A673 (cell line): ENCODE measurements around the gene CNTN6.

ENCODE experiments used
- EZH2 ChIP-seq: fragments of 200-600 bp; sonication (generic); IDR thresholded peaks from 2 replicates; pipeline ENCODE4 v1.6.1; 2017; ENCODE audit warnings: borderline replicate concordance, low read depth, mild to moderate bottlenecking, mixed read lengths, antibody characterized with exemption, low read length; ENCODE audit not compliant: poor library complexity, severe bottlenecking
- TF ChIP-seq, protein P1 (sequence below): fragments of 300-800, 200-600 bp; sonication (generic); conservative IDR thresholded peaks from 2 replicates; pipeline ENCODE4 v1.5.1; 2017; ENCODE audit warnings: low read depth, mild to moderate bottlenecking, antibody characterized with exemption, low read length, moderate library complexity, mixed read lengths

DNA sequence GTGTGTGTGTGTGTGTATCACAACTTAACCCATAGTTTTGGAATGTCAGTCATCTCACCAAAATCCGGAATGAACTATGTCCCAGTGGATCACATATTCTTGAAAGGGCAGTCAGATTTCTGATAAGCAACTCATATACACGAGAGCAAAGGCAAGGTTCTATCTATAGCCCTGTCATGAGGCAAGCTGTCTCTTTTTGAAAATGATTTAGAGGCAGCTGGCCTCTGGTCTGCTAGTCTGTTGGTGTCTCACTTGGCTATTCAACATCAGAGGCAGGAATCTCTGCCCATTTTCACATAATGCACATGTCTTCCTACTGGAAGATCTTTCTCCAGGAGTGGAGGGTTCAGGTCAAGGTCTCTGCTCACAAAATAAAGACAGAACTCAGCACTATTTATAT, 79.8 kb downstream of the CNTN6 start:
- TF ChIP-seq, protein P1, sequence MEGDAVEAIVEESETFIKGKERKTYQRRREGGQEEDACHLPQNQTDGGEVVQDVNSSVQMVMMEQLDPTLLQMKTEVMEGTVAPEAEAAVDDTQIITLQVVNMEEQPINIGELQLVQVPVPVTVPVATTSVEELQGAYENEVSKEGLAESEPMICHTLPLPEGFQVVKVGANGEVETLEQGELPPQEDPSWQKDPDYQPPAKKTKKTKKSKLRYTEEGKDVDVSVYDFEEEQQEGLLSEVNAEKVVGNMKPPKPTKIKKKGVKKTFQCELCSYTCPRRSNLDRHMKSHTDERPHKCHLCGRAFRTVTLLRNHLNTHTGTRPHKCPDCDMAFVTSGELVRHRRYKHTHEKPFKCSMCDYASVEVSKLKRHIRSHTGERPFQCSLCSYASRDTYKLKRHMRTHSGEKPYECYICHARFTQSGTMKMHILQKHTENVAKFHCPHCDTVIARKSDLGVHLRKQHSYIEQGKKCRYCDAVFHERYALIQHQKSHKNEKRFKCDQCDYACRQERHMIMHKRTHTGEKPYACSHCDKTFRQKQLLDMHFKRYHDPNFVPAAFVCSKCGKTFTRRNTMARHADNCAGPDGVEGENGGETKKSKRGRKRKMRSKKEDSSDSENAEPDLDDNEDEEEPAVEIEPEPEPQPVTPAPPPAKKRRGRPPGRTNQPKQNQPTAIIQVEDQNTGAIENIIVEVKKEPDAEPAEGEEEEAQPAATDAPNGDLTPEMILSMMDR, result no peak
- TF ChIP-seq EZH2, result no peak
